ENCODE measurements around the gene MSRB3.

DNA sequence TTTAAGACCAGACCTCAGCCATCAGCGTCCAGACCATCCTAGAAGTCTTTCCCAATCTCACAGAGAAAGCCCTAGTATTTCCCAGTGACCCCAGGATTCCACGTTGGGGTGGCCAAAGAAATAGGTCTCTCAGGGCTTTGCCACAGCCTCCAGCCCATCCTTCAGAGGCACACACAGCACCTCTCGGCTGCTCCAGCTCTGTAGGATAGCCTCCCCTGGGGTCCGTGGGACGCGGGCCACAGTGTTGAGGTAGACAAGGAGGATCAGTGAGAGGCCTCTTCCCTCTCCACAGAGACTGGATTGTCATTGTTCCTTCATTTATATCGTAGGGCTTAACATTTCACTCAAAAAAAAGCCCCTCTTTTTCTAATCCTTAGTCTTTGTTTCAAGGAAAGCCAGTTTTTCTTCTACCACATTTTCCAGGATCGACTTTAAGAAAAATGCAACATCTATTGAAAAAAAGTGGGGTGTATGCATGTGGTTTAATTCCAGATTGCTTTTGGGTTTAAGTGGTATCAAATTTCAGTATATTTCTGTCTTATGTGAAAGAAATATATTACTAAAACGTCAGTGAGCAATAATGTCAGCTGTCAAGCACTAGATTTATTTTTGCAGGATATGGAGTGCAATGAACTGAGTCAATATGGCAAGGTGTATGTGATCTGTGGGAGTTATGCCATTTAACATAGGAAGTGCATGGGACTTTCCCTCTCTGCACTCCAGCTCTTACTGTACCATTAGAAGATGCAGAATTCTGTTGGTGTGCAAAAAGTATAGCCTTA lies 187.5 kb downstream of the MSRB3 start:
- TF ChIP-seq, protein P1, sequence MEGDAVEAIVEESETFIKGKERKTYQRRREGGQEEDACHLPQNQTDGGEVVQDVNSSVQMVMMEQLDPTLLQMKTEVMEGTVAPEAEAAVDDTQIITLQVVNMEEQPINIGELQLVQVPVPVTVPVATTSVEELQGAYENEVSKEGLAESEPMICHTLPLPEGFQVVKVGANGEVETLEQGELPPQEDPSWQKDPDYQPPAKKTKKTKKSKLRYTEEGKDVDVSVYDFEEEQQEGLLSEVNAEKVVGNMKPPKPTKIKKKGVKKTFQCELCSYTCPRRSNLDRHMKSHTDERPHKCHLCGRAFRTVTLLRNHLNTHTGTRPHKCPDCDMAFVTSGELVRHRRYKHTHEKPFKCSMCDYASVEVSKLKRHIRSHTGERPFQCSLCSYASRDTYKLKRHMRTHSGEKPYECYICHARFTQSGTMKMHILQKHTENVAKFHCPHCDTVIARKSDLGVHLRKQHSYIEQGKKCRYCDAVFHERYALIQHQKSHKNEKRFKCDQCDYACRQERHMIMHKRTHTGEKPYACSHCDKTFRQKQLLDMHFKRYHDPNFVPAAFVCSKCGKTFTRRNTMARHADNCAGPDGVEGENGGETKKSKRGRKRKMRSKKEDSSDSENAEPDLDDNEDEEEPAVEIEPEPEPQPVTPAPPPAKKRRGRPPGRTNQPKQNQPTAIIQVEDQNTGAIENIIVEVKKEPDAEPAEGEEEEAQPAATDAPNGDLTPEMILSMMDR (conservative IDR thresholded peaks at IDR 0.05; ENCODE audit: low read depth, low read length): no peak
- no peak for TF ChIP-seq EZH2phosphoT487 (IDR thresholded peaks at IDR 0.05; ENCODE audit: borderline replicate concordance, low read length)

Measured in PC-3 (cell line).